Tibial nerve (tissue), 4 donors: ENCODE measurements around the gene TP73. TPM values are rescaled to one million over a fixed set of nuclear protein-coding genes. Genes with fewer than 3 reads are reported as not detected.

ENCODE experiments used
- DNase-seq, 2 donors: peaks; one replicate each; pipeline ENCODE4 v3.0.0-alpha.2; 2019; ENCODE audit warnings: low spot score in 2 of 2
- H3K27ac ChIP-seq, 4 donors: fragments of 200-600 bp; sonication (generic) in 3 of 4; one replicate each; pipeline ENCODE4 v1.5.1; 2017 to 2019; ENCODE audit warnings: mild to moderate bottlenecking in 1 of 4
- H3K27me3 ChIP-seq, 2 donors: fragments of 200-600 bp; sonication (generic) in 1 of 2; one replicate each; pipeline versions ENCODE4 v1.5.1 to v1.6.0; 2017 to 2019
- H3K36me3 ChIP-seq, 3 donors: fragments of 200-600 bp; sonication (generic); one replicate each; pipeline ENCODE4 v1.5.1; 2018 to 2019
- H3K4me1 ChIP-seq, 4 donors: fragments of 200-600 bp; sonication (generic) in 3 of 4; one replicate each; pipeline ENCODE4 v1.5.1; 2017 to 2019
- H3K4me3 ChIP-seq, 4 donors: fragments of 200-600 bp; sonication (generic) in 3 of 4; one replicate each; pipeline ENCODE4 v1.5.1; 2017 to 2019; ENCODE audit warnings: mild to moderate bottlenecking in 1 of 4, moderate library complexity in 1 of 4
- H3K9me3 ChIP-seq, 4 donors: fragments of 200-600 bp; sonication (generic) in 3 of 4; one replicate each; pipeline ENCODE4 v1.5.1; 2017 to 2019
- CTCF ChIP-seq, 5 experiments: fragments of 200-600 bp in 3 of 5; fragments of 450-650 bp in 2 of 5; sonication (generic) in 3 of 5; IDR thresholded peaks; one replicate each; pipeline ENCODE4 v1.5.1; 2016 to 2019; ENCODE audit warnings: antibody characterized with exemption in 5 of 5, mild to moderate bottlenecking in 3 of 5, moderate library complexity in 2 of 5
- EP300 ChIP-seq, 2 donors: sonication (generic); formaldehyde crosslinking; IDR thresholded peaks; one replicate each; pipeline ENCODE4 v1.6.1; 2017; ENCODE audit warnings: antibody characterized with exemption in 2 of 2, mild to moderate bottlenecking in 1 of 2
- POLR2A ChIP-seq, 2 donors: fragments of 450-650 bp; IDR thresholded peaks; one replicate each; pipeline ENCODE4 v1.6.1; 2017; ENCODE audit warnings: antibody characterized with exemption in 2 of 2, mild to moderate bottlenecking in 2 of 2, moderate library complexity in 2 of 2
- WGBS, 2 donors: methylation state at CpG; one replicate each; pipeline ENCODE4 v1.1.5; 2018; 5-methylcytosine and 5-hydroxymethylcytosine counted together
- total RNA-seq, 4 donors: library from RNA; depleted of rRNA; stranded (reverse); fragments of >200 nt; gene quantifications; one replicate each; pipeline ENCODE4 v1.1.0, GENCODE V29; 2016

Gene TP73
- total RNA-seq, 4 donors from 2014 or later, result 0.30 TPM; not detected in 3

GRCh38 chr1:3660704-3661103, 8.4 kb downstream of the TP73 start:
- H3K9me3 ChIP-seq, result no peaks in the 10 kb centered on the region
- no peaks in the 10 kb centered on the region for H3K4me1 ChIP-seq
- peaks cover 0 to 44% of the 10 kb centered on the region in 2 donors for H3K27me3 ChIP-seq
- no peak overlapping the region for H3K4me3 ChIP-seq
- WGBS, 2 donors, result 79 to 83% methylated on average over 2 of the region's 2 CpGs
- no peak overlapping the region for H3K27ac ChIP-seq
- DNase-seq, result no peak
- no peaks in the 10 kb centered on the region for H3K36me3 ChIP-seq
- TF ChIP-seq POLR2A (IDR thresholded peaks at IDR 0.05) (no peak), EP300 (IDR thresholded peaks at IDR 0.05) (no peak), CTCF (IDR thresholded peaks at IDR 0.05) (no peak)

DNA sequence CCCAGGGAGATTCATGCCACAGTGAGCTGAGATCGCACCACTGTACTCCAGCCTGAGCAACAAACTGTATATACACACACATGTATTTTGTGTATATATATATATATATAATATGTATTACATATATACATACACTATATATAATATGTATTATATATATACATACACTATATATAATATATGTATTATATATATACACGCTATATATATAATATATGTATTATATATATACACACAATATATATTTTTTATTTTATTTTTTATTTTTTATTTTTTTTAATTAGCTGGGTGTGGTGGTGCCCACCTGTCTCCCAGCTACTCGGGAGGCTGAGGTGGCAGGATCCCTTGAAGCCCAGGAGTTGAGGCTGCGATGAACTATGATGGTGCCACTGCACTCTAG, 9.3 kb downstream of the TP73 start:
- no peaks in the 10 kb centered on the region for H3K36me3 ChIP-seq
- no peak overlapping the region for H3K4me3 ChIP-seq
- 95 to 96% methylated on average over 4 of the region's 4 CpGs for WGBS, 2 donors
- H3K4me1 ChIP-seq, result no peaks in the 10 kb centered on the region
- no peak overlapping the region for H3K27ac ChIP-seq
- no peak for DNase-seq
- H3K27me3 ChIP-seq, result peaks cover 0 to 41% of the 10 kb centered on the region in 2 donors
- TF ChIP-seq CTCF (IDR thresholded peaks at IDR 0.05) (no peak), POLR2A (IDR thresholded peaks at IDR 0.05) (no peak), EP300 (IDR thresholded peaks at IDR 0.05) (no peak)
- H3K9me3 ChIP-seq, result no peaks in the 10 kb centered on the region

DNA sequence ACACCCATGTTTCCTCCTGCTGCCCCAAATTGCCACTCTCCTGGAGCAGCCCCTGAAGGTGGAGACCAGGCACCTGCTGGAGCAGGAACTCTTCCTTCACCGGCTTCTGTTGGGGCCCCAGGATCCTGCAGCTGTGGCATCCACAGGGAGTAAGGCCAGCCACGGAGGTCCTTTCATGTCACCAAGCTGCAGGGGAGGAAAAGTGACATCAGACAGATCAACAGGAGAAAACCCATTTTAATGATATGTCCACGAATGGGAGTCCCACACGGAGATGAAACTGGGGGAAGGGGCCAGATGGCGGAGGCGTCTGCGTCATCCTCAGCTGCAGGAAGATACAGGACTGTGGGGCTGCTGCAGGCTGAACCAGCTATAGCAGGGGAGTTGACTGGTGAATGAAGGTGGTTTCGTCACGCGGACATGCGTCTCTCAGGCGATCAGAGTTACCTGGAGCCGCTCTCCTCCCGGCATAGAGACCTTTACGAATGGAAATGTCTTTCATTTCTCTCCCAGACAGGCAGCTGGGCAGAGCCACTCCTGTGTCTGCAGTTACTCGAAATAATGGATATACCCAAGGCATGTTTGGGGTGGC, 9.9 kb downstream of the TP73 start:
- 81 to 86% methylated on average over 16 of the region's 16 CpGs for WGBS, 2 donors
- DNase-seq, result no peak
- Histone ChIP-seq H3K36me3 (no peaks in the 10 kb centered on the region), H3K4me1 (no peaks in the 10 kb centered on the region), H3K4me3 (no peak overlapping the region), H3K27me3 (peaks cover 0 to 35% of the 10 kb centered on the region in 2 donors), H3K27ac (no peak overlapping the region), H3K9me3 (no peaks in the 10 kb centered on the region)
- TF ChIP-seq POLR2A (IDR thresholded peaks at IDR 0.05) (no peak), EP300 (IDR thresholded peaks at IDR 0.05) (no peak)

- Histone ChIP-seq H3K4me1 (peaks cover 0 to 3% (median 0%) of the 10 kb centered on the region in 4 donors), H3K4me3 (no peak overlapping the region), H3K9me3 (no peaks in the 10 kb centered on the region), H3K27ac (no peak overlapping the region), H3K27me3 (peaks cover 0 to 20% of the 10 kb centered on the region in 2 donors), H3K36me3 (no peaks in the 10 kb centered on the region)
- no peak for DNase-seq
- 89 to 91% methylated on average over 6 to 9 of the region's 14 CpGs for WGBS, 2 donors
- TF ChIP-seq CTCF (IDR thresholded peaks at IDR 0.05), result no peak
These were observed 11.8 kb downstream of the TP73 start for GRCh38 chr1:3663999-3664699.

DNA sequence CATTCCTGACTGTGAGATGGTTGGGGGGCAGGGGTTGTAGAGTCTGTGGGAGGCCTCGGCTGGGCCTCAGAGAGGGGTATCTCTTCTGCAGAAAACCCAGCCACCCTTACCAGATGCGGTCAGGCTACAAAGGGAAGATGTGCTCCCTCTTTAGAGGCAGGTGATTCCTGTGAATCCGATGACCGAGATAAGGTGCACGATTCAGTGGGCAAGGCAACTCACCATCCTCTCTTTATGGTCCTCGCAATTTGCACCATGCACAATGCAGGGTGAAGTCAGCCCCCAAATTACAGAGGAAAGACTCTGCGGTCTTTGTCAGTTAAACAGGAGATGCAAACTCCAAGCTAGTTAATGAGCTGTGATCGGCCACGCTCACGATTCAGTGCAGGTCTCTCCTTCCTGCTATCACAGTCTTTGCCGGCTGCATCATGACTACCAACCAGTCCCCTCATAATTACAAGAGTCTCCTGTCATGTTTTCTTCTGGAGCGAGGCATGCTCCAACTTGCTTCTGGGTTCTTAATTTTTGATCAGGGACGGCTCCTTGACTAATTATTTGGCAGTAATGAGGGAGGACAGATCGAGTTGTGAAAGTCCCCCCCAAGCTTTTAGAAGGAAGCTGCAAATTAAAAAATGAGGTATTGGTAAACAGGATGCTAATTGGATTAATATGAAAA, 12.5 kb downstream of the TP73 start:
- TF ChIP-seq POLR2A (IDR thresholded peaks at IDR 0.05) (no peak), CTCF (IDR thresholded peaks at IDR 0.05) (no peak), EP300 (IDR thresholded peaks at IDR 0.05) (no peak)
- Histone ChIP-seq H3K36me3 (no peaks in the 10 kb centered on the region), H3K4me1 (peaks cover 0 to 3% (median 0%) of the 10 kb centered on the region in 4 donors), H3K27me3 (peaks cover 0 to 26% of the 10 kb centered on the region in 2 donors), H3K4me3 (no peak overlapping the region), H3K27ac (no peak overlapping the region), H3K9me3 (no peaks in the 10 kb centered on the region)
- DNase-seq, result no peak
- 72 to 80% methylated on average over 13 to 14 of the region's 14 CpGs for WGBS, 2 donors
